Measurements from ENCODE around the gene PEF1. TPM values are rescaled to one million over a fixed set of nuclear protein-coding genes. Genes with fewer than 3 reads are reported as not detected.

The PEF1 gene
- total RNA-seq, 1 donor from 2014 or later: 34.9 TPM

DNA sequence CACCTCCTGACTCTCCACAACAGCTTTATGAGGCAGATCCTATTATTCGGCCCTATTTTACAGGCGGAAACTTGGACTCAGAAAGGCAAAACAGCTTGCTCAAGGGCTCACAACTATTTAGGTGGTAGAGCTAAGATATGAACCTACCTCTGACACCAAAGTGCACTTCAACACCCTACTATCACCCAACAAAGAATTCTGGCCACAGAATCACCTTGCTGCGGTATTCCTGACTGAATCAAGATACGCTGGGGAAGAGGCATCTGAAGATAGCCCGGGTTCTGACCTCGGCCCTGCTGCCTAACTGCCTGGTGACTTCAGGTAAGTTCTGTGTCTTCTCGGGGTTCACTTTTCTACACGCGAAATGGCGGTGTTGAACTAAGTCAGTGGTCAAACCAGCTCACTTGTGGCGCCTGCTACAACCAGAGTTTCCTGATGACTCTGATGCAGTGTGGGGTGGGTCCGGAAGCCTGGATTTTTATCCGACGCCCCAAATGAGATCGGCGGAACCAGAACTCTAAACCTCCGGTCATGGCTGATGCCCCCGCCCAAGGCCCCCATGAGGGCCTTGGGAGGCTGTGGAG lies 608 bp downstream of the PEF1 start:
- DNase-seq (ENCODE audit: missing footprints) (no peak), ATAC-seq (no peak)
- intact Hi-C loops (cut with DNase I): no loop called here

DNA sequence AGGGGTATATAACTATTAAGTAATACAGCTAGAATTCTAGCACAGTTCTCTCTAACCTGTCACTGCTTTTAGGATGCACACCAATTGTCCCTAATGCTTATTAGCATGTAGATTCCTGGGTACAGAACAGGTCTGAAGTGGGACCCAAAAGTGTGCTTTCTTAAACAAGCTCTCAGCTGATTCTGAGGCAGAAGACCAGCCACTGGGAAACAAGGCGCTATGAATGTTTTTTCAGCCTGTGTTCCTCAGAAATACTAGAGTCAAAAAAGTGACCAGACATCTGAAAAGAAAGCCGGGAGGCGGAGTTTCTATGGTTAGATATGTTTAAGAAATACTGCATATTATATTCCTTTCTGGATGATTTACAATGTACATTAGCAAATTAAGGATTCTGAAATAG lies 1.8 kb downstream of the PEF1 start:
- no peak for ATAC-seq
- no peak for DNase-seq (ENCODE audit: missing footprints)
- intact Hi-C loops (cut with DNase I): no loop called here

- DNase-seq (ENCODE audit: missing footprints) (no peak), ATAC-seq (no peak)
- intact Hi-C loops (cut with DNase I): no loop called here
These were observed 2.3 kb downstream of the PEF1 start for GRCh38 chr1:31642366-31642765.

GRCh38 chr1:31640964-31641363 lies 3.7 kb downstream of the PEF1 start:
- ATAC-seq: no peak
- no peak for DNase-seq (ENCODE audit: missing footprints)

GRCh38 chr1:31640179-31640578 lies 4.5 kb downstream of the PEF1 start:
- DNase-seq (ENCODE audit: missing footprints) (no peak), ATAC-seq (no peak)
- intact Hi-C loops (cut with DNase I): no loop called here

More at GRCh38 chr1:31640964-31641363, 3.7 kb downstream of the PEF1 start:
- intact Hi-C loops (cut with DNase I): no loop called here

DNA sequence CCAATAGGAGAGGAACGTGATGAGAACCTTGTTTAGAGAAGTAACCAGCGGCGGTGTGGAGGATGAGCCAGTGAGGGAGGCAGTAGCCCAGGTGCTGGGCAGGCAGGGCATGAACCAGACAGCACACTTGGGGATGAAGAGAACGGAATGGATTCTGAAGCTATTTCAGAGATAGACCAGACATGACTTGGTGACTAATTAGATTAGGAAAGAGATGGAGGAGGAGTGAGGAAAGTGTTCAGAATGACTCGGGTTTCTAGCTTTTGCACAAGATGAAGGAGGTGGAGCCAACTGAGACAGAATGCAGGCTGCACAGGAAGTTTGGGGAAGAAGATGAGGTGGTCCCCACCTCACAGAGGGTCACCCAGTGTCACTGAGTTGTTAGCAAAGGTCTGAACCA lies 5.1 kb downstream of the PEF1 start:
- DNase-seq (ENCODE audit: missing footprints): no peak
- no peak for ATAC-seq
- intact Hi-C loops (cut with DNase I): no loop called here

- no peak for DNase-seq (ENCODE audit: missing footprints)
- intact Hi-C loops (cut with DNase I): no loop called here
- no peak for ATAC-seq
These were observed 6.6 kb downstream of the PEF1 start for GRCh38 chr1:31637915-31638673.

GRCh38 chr1:31633117-31633516 lies 11.6 kb downstream of the PEF1 start:
- intact Hi-C loops (cut with DNase I): no loop called here
- DNase-seq (ENCODE audit: missing footprints) (no peak), ATAC-seq (no peak)

DNA sequence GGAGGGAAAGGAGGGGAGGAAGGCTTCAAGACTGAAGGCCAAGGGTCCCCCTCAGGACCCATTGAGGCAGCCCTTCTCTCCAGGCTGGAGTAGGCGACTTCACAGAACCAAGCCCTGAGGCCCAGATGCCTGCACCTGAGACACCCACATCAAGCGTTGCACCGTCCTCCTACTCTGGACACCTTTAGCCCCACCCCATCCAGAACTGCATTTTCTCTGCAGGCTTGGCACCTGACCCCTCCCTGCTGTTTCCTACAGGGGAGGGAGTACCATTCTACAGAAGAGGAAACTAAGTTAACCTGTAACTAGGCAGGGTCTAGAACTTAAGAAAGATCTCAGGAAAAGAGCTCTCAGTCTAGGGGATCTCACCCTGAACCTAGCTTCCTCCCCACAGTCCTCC lies 12.0 kb downstream of the PEF1 start:
- intact Hi-C loops (cut with DNase I): no loop called here
- no peak for DNase-seq (ENCODE audit: missing footprints)
- ATAC-seq: no peak

DNA sequence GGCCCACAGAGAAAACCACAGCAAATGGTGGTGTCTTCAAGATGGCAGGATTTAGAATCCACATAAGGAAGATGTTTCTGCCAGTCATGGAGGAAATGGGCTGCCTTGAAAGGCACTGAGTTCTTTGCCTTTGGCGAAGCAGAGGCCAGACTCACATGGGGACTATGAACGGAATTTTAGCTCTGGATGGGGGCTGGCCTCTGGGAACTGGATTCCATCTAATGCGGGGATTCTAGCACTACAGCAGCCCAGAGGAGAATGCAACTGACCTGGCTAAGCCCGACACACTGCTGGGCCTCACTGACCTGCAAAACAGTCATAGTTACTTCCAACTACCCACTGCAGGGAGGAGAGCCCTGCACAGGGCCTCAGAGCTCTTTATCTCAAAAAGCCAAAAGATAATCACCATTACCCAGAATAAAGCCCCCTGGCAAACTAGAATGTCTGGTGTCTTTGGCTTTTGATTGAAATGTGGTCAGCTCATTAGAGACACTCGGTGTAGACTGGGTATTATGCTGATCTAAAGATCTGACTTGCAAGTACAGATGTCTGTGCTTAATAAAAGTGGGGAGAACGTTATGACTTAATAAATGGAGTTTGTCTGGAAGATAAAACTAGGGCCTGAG lies 15.6 kb downstream of the PEF1 start:
- ATAC-seq: no peak
- no peak for DNase-seq (ENCODE audit: missing footprints)
- intact Hi-C loops (cut with DNase I): loop anchor here (5.0 kb wide), 1 partner anchor 47 kb away; no protein-coding TSS in a partner anchor

DNA sequence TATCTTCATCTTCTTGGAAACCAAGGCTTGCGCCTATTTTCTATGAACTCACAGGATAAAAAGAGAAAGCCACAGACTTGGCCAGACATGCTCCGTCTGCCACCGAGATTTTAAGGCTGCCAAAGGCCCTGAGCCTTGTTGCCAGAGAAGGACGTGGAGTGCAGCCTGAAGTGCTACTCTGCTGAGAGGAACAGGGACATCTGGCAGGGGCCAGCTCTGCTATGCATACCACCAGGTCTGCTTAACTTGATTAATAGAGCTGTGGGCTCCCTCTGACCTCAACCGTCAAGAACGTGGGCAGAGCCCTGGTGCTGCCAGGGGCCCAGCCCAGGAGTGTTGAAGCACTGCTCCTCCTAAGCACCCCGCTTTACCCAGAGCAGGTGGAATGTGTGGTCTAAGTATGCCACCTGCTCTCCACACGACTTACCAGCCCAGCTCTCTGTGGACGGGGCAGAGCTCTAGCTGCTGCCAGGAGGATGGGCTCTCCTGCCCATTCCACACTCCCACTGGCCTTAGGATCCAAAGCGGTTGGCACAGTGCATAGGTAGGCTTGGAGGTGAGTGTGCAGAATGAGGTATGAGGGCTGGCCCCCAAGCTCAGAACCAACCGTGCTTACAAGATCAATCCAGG lies 16.6 kb downstream of the PEF1 start:
- ATAC-seq (peak; percentile 82), DNase-seq (ENCODE audit: missing footprints) (peak; percentile 79)
- intact Hi-C loops (cut with DNase I): loop anchor here (2.0 to 5.0 kb wide), 2 partner anchors 46 to 59 kb away; no protein-coding TSS in a partner anchor

GRCh38 chr1:31627301-31627929 lies 17.3 kb downstream of the PEF1 start:
- intact Hi-C loops (cut with DNase I): loop anchor here (2.0 to 5.0 kb wide), 2 partner anchors 45 to 59 kb away; no protein-coding TSS in a partner anchor
- ATAC-seq (peak; percentile 76), DNase-seq (ENCODE audit: missing footprints) (peak; percentile 82)

DNA sequence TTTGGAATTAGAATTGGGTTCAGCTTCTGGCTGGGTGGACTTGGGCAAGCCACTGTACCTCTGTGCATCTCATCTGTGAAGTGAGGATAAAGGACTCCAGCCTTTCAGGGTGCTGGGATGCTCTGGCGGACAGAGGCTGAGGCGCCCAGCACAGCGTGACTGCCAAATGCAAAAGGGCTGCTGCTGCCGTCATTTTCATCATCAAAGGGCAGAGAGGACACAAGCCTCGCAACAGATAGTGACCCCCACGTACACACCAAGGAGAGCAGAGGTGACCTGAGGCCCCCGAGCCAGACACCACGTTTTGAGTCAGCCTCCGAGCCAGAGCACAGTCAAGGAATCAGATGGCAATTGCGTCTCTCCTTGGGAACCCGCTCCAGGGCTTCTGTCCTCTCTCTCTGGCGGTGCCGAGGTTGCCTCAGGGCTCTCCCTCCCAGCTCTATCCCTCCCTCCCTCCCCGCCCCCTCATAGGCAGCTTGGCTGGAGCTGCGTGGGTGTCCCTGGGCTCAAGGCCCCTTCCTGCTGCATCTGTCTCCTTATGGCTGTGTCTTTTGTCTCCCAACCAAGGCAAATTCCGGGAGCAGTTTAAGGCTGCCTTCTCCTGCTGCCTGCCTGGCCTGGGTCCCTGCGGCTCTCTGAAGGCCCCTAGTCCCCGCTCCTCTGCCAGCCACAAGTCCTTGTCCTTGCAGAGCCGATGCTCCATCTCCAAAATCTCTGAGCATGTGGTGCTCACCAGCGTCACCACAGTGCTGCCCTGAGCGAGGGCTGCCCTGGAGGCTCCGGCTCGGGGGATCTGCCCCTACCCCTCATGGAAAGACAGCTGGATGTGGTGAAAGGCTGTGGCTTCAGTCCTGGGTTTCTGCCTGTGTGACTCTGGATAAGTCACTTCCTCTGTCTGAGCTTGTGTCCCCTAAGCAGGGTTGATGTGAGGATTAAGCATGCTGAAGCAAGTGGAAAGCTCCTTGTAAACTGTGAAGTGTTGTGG lies 18.2 kb downstream of the PEF1 start:
- intact Hi-C loops (cut with DNase I): loop anchor here (2.0 to 5.0 kb wide), 2 partner anchors 44 to 58 kb away; no protein-coding TSS in a partner anchor
- ATAC-seq (no peak), DNase-seq (ENCODE audit: missing footprints) (no peak)

DNA sequence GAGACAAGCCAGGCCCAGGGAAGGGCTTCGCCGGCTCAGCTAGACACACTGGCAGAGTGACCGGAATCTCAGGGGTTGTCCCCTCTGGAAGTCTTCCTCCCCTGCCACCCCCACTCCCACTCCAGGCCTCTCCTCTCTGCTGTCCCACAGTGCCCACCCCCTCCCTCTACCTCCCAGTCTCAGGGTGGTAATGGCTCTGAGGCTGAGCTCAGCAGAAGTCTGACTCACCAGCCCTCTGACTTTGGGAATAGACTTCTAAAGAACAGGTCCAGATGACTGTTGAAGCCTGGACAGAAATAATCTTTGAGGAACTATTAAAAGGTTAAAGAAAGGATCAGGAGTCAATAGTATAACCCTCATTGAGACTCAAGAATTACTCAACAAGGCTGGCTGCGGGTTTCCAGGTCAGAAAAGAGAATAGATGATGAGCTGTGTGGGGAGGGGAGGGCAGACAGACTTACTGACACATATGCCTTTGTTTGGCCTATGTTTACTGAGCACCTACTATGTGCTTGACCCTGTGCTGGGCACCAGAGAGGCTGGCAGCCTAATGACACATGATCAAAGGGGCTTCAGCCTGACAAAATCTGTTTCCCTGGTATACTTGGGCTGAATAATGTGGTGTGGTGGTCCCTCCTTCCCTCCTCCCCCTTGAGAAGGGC lies 19.0 kb downstream of the PEF1 start:
- ATAC-seq (no peak), DNase-seq (ENCODE audit: missing footprints) (no peak)
- intact Hi-C loops (cut with DNase I): loop anchor here (2.0 to 5.0 kb wide), 2 partner anchors 43 to 57 kb away; no protein-coding TSS in a partner anchor

DNA sequence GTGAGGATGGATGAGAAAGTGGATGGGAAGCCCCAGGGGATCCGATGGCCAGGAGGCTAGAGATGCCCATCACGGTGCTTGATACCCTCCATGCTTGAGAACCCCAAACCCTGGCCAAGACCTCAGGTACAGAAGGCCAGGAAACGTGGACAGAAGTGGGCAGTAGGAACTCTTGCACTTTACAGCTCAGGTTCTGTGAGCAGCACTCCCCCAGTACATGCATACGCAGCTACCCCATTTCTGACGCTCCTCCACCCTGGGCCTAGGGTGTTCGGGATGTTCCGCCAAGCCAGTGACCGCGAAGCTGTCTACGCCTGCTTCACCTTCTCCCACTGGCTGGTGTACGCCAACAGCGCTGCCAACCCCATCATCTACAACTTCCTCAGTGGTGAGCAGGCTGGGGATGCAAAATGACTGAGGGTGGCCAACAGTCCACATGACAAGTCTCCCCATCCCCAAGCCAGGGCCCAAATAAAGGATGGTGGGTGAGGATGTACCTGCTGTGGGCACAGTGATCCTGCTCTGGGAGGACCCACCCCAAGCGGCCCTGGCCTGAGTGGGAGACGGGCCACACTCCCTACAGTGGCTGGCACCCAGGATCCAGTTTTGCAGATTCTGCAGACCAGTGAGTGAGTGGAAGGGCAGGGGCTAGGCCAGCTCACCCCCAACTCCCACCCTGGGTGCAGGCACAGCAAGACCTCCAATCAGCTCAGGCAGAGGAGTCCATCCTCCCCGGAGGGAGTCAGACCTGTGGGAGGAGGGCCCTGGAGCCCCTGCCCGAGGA lies 19.8 kb downstream of the PEF1 start:
- ATAC-seq: no peak
- intact Hi-C loops (cut with DNase I): loop anchor here (5.0 kb wide), 1 partner anchor 43 kb away; no protein-coding TSS in a partner anchor
- no peak for DNase-seq (ENCODE audit: missing footprints)

DNA sequence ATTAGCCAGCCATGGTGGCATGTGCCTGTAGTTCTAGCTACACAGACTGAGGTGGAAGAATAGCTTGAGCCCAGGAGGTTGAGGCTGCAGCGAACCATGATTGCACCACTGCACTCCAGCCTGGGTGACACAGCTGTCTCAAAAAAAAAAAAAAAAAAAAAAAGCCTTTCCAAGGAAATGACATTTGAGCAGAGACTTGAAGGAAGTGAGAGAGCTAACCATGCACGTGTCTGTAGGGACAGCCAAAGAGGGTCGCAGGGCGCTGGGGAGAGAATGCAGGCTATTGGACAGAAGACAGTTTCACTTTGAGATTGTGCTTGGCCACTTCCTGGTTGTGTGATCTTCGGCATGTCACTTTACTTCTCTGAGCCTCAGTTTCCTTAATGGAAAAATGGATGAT lies 20.4 kb downstream of the PEF1 start:
- no peak for ATAC-seq

GRCh38 chr1:31623365-31623764 lies 21.3 kb downstream of the PEF1 start:
- intact Hi-C loops (cut with DNase I): no loop called here
- DNase-seq (ENCODE audit: missing footprints) (no peak), ATAC-seq (no peak)

More for the DNA sequence above, 20.4 kb downstream of the PEF1 start:
- intact Hi-C loops (cut with DNase I): no loop called here
- DNase-seq (ENCODE audit: missing footprints): no peak
